ENCODE measurements around the gene STON2. TPM values are rescaled to one million over a fixed set of nuclear protein-coding genes. Genes with fewer than 3 reads are reported as not detected.
"Not testable (repeated sequence)": the region's sequence is repeated elsewhere in the genome, so short reads cannot be mapped to it uniquely, and the experiment has no call there.

STON2 gene
- total RNA-seq, 1 donor from 2014 or later, result 0.30 TPM

DNA sequence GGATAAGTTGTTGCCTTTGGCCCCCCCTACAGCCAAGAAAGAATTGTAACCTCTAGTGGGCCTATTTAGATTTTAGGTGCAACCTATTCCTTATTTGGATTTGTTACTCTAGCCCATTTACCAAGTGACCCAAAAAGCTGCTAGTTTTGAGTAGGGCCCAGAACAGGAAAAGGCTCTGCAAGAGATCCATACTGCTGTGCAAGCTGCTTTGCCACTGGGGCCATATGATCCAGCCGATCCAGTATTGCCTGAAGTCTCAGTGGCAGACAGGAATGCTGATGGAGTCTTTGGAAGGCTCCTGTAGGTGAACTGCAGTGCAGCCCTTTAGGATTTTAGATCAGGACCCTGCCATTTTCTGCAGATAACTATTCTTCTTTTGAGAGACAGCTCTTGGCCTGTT, 166.5 kb downstream of the STON2 start:
- Mint-ChIP-seq H3K27ac (no peak overlapping the region), H3K27me3 (peaks cover 6% of the 10 kb centered on the region), H3K4me1 (peaks cover 4% of the 10 kb centered on the region), H3K9me3 (peaks cover 7% of the 10 kb centered on the region), H3K4me3 (no peak overlapping the region), H3K36me3 (ENCODE audit: low read depth) (no peaks in the 10 kb centered on the region)
- intact Hi-C loops (cut with micrococcal nuclease), result no loop called here
- DNase-seq, result no peak

DNA sequence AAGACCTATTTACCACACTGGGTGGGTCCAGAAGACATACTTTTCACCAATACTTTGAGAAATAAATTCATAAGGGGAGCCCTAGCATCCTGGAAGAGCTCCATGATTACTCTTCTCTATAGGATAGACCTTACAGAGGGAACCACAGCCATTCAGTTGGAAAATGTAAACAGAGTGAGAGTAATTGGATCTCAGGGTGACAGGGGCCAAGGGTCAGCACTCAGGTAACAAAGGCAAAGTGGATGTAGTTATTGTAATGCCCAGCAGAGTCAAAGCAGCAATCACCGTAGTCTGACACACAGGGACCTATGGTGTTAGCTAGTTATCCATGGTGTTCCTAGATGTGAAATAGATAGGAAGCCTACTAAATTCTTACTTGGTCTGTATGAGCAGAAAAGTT, 168.6 kb downstream of the STON2 start:
- H3K36me3 Mint-ChIP-seq (ENCODE audit: low read depth), result no peaks in the 10 kb centered on the region
- no peak for DNase-seq
- intact Hi-C loops (cut with micrococcal nuclease), result no loop called here
- peaks cover 2% of the 10 kb centered on the region for H3K27me3 Mint-ChIP-seq
- no peak overlapping the region for H3K4me3 Mint-ChIP-seq
- H3K27ac Mint-ChIP-seq, result no peak overlapping the region
- H3K4me1 Mint-ChIP-seq, result peaks cover 4% of the 10 kb centered on the region
- H3K9me3 Mint-ChIP-seq, result peaks cover under 1% of the 10 kb centered on the region

DNA sequence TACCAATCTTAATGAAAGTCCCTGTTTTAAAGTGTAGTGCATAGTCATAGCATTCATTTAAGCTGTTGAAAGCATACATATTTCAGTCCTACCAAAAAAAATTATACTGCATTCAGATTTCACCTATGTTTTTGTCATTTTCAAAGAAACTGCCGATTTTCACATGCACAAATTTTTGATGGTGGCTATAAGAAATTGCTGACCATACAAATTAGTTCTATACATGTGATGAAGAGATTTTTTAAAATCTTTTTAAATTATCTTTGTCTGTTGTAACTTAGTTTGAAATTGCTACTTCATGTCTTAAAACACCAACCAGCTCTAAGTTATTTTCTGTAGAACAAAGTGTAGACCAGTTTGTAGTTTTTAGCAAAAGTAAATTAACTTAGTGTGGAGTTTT, 175.9 kb downstream of the STON2 start:
- Mint-ChIP-seq H3K9me3 (no peaks in the 10 kb centered on the region), H3K27me3 (no peaks in the 10 kb centered on the region), H3K4me1 (peaks cover 10% of the 10 kb centered on the region), H3K27ac (no peak overlapping the region), H3K4me3 (no peak overlapping the region), H3K36me3 (ENCODE audit: low read depth) (peaks cover 3% of the 10 kb centered on the region)
- intact Hi-C loops (cut with micrococcal nuclease), result loop anchor here (5.0 kb wide), 1 partner anchor 178 kb away; the partner anchor contains the start of gene STON2
- no peak for DNase-seq

DNA sequence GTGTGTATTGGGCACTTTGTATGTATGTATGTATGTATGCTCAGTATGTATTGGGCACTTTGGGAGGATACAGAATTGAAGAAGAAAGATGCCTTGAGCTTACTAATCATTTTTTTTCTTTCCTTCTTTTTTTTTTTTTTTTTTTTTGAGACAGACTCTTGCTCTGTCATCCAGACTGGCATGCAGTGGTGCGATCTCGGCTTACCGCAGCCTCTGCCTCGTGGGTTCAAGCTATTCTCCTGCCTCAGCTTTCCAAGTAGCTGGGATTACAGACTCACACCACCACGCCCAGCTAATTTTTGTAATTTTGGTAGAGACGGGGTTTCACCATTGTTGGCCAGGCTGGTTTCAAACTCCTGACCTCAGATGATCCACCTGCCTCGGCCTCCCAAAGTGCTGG, 176.3 kb downstream of the STON2 start:
- not testable (repeated sequence) for H3K9me3 Mint-ChIP-seq; H3K27ac Mint-ChIP-seq; H3K27me3 Mint-ChIP-seq; H3K4me3 Mint-ChIP-seq; H3K36me3 Mint-ChIP-seq (ENCODE audit: low read depth)
- intact Hi-C loops (cut with micrococcal nuclease), result loop anchor here (5.0 kb wide), 1 partner anchor 179 kb away; the partner anchor contains the start of gene STON2
- DNase-seq, result peak; percentile 48
- H3K4me1 Mint-ChIP-seq, result peaks cover 10% of the 10 kb centered on the region

DNA sequence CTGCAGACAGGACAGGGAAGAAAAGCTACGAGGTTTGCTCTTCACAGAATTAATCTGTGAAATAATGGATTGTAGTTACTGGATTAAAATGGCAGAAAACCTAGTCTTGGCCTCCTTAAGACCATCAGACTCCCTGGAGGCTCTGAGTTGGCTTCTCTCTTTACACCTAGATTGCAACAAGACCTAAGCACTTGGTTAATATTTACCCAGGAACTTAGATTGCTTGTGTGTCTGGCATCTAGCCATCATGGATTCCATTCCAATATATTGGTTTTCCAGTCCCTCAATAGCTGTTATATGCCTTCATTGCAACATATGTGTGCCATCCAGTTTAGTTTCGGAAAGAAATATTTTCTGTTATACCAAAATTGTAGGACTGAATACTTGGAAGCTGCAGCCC, 177.4 kb downstream of the STON2 start:
- Mint-ChIP-seq H3K27me3 (no peaks in the 10 kb centered on the region), H3K4me1 (peaks cover 17% of the 10 kb centered on the region), H3K4me3 (no peak overlapping the region), H3K9me3 (no peaks in the 10 kb centered on the region), H3K27ac (no peak overlapping the region), H3K36me3 (ENCODE audit: low read depth) (peaks cover 4% of the 10 kb centered on the region)
- intact Hi-C loops (cut with micrococcal nuclease), result loop anchor here (5.0 kb wide), 1 partner anchor 180 kb away; the partner anchor contains the start of gene STON2
- DNase-seq, result no peak

DNA sequence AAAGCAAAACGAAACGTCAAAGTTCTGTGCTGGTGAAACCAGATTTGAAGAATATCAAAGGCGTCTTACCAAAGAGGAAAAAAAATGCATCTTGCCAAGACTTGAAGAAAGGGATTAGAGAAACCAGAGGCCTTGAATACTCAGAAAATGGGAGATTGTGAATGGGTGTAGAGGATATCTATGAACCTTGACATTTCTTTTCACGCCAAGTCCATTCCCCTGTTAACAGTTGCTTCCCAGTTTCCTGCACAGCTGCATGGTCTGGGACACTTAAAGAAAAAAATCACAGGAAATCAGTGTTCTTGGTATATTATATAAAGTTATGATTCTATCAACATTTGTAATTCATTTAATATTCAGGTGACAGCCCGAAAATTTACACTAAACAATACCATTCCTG, 178.0 kb downstream of the STON2 start:
- Mint-ChIP-seq H3K9me3 (no peaks in the 10 kb centered on the region), H3K4me3 (peak overlapping the region; percentile 93), H3K4me1 (peaks cover 21% of the 10 kb centered on the region), H3K27ac (peak overlapping the region; percentile 98), H3K27me3 (no peaks in the 10 kb centered on the region), H3K36me3 (ENCODE audit: low read depth) (peaks cover 4% of the 10 kb centered on the region)
- DNase-seq, result no peak
- intact Hi-C loops (cut with micrococcal nuclease), result loop anchor here (5.0 kb wide), 1 partner anchor 180 kb away; the partner anchor contains the start of gene STON2

DNA sequence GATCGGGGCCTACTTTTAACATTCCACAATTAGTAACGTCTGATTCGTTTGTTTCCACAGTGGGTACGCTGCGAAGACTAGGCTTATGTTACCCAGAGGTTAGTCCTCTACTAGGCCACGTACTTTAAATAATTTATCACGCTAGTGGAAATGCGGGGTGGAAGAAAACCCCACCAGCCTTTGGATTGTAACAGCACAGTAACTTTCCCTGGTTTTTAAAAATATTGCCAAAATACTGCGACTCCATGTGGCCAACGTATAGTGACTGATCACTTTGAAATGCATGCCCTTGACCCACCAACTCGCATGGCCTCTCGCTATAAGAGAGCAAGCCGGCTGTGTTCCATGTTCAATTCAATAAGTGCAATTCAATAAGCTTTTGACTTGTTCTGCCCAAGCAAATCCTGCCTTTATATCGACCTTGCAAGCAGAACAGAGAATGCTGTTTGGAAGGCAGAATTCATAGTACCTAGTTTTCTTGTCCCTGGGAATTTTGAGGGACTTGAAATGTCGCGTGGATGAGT, 178.5 kb downstream of the STON2 start:
- peak overlapping the region; percentile 98 for H3K27ac Mint-ChIP-seq
- no peaks in the 10 kb centered on the region for H3K27me3 Mint-ChIP-seq

DNA sequence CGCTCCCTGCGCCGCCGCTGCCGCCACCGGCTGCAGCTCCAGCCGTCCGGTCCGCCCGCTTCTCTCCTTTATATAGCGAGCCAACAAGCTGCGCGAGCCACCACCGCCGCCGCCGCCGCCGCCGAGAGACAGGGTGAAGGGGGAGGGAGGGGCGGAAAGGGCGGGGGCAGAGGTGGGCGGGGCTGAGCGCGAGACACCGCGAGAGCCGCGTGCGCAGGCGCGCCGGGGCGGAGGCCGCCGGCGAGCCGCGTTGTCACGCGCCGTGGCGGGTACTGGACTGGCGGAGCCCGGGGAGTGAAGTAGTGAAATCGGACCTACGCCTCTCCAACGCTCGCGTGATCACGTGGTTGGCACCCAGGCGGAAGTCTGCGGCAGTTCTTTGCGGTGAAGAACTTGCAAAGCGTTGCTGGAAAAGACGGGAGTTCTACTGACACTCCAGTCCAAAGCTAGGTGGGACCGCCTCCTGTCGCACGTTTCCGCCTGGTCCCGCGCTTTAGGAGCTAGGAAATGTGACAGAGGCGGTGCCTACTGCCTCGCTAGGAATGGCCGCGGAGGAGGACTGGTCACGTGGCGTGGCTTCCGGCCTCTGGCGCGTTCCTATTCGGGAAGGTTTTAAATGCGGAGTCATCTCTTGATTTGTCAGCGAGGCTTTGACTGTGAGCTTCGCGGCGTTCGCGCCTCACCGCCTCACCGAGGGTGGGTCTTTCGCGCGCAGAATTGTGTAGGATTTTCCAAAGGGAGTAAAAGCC, 179.1 kb downstream of the STON2 start, which contains the start of gene GTF2A1:
GTF2A1 (minus strand) TSS at position 130 of the 749 bp plus-strand sequence. CDS start 441 bp downstream, outside the sequence.
- peak within 1 kb of the TSS; percentile 100 for H3K27ac Mint-ChIP-seq
- peak; percentile 98 for DNase-seq
- no peaks in the 10 kb centered on the region for H3K27me3 Mint-ChIP-seq
- no peaks in the 10 kb centered on the region for H3K9me3 Mint-ChIP-seq
- intact Hi-C loops (cut with micrococcal nuclease), result loop anchor here (2.0 to 5.0 kb wide), 2 partner anchors 181 to 244 kb away; partner anchors contain the start of gene STON2
- H3K4me1 Mint-ChIP-seq, result peaks cover 27% of the 10 kb centered on the region
- peak within 1 kb of the TSS; percentile 98 for H3K4me3 Mint-ChIP-seq
- H3K36me3 Mint-ChIP-seq (ENCODE audit: low read depth), result peaks cover 10% of the 10 kb centered on the region

More for the DNA sequence above, 178.5 kb downstream of the STON2 start:
- intact Hi-C loops (cut with micrococcal nuclease), result loop anchor here (2.0 to 5.0 kb wide), 2 partner anchors 181 to 243 kb away; partner anchors contain the start of gene STON2
- no peaks in the 10 kb centered on the region for H3K9me3 Mint-ChIP-seq
- peak; percentile 66 for DNase-seq
- H3K4me3 Mint-ChIP-seq, result peak overlapping the region; percentile 93
- peaks cover 24% of the 10 kb centered on the region for H3K4me1 Mint-ChIP-seq
- H3K36me3 Mint-ChIP-seq (ENCODE audit: low read depth), result peaks cover 6% of the 10 kb centered on the region

DNA sequence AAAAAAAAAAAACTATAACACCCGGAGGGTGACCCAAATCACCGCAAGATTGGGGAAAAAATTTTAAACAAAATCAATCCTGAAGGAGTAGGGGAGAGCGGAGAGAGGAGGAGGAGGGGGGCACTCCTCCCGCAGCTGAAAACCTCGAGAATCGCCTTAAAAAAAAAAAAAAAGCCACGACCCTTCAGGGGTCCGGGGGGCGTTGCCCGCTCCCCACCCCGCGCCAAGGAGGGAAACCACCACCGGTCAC, 179.6 kb downstream of the STON2 start:
- DNase-seq, result no peak
- Mint-ChIP-seq H3K4me1 (peaks cover 27% of the 10 kb centered on the region), H3K27ac (peak overlapping the region; percentile 98), H3K27me3 (no peaks in the 10 kb centered on the region), H3K9me3 (no peaks in the 10 kb centered on the region), H3K4me3 (peak overlapping the region; percentile 93), H3K36me3 (ENCODE audit: low read depth) (peaks cover 15% of the 10 kb centered on the region)
- intact Hi-C loops (cut with micrococcal nuclease), result loop anchor here (2.0 to 5.0 kb wide), 2 partner anchors 182 to 244 kb away; partner anchors contain the start of gene STON2

DNA sequence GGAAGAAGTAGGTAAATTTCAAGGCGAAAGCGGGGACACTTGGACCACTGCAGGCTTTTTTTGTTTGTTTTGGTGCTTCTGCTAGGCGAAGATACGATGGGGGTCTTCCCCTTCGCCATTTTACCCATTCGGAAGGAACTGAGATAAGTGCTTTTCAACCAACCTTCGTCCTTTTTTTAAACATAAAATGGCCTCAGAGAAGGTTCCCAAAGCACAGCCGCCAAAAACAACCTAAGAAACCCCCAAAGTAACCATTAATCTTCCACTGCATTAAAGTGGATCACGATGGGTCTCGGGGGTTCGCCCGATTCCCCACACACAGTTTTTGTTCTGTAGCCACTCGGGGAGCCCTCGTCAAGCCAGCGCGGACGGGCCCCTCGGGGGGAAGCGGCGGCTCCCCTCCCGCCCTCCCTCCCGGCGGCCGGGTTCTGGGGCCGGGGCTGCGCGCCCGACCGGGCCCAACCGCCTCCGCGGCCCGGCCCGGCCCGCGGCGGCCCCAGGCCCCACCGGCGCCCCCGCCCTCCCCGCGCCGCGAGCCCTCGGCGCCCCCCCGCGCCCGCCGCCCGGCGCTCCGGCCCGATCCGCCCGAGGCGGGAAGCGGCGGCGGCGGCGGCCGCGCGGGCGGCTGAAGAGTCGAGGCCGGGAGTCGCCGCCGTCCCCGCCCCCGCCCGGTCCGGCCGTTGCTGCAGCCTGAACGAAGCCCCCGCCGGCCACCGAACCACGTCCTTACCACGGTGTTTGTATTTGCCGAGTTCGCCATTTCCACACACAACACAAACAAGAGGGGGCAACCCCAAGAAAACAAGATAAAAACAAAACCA, 180.2 kb downstream of the STON2 start:
- DNase-seq, result peak; percentile 83
- peaks cover 21% of the 10 kb centered on the region for H3K36me3 Mint-ChIP-seq (ENCODE audit: low read depth)
- H3K27ac Mint-ChIP-seq, result peak overlapping the region; percentile 100
- H3K4me3 Mint-ChIP-seq, result peak overlapping the region; percentile 98
- no peaks in the 10 kb centered on the region for H3K27me3 Mint-ChIP-seq
- H3K4me1 Mint-ChIP-seq, result peaks cover 27% of the 10 kb centered on the region
- no peaks in the 10 kb centered on the region for H3K9me3 Mint-ChIP-seq
- intact Hi-C loops (cut with micrococcal nuclease), result loop anchor here (1.0 to 5.0 kb wide), 8 partner anchors 50 to 314 kb away; partner anchors contain the start of genes CEP128 and STON2

DNA sequence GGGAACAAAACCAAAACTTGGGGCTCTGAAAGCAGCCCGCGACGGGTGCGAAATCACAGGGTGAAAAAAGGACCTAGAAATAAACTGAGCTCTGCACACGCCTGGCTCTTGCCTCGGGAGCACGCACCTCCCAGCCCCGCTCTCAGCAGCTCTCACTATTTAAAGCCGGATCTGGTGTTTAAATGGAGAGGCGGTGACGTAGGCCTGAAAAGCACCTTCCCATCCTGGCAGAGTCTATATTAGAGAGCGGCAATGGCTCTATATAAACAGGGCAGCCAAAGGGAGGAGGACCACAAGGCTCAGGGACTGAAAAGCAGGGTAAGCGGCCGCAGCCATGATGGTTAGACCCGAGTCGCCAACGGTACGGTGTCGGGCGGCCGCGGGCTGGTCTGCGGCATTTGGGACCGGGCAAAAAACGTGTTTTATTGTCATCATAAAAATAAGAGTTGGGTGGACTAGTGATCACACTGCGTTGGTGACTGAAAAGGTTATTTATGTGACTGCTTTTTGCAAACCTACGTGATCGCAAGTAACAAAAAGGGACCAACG, 180.8 kb downstream of the STON2 start:
- peak; percentile 96 for DNase-seq
- Mint-ChIP-seq H3K9me3 (no peaks in the 10 kb centered on the region), H3K4me3 (peak overlapping the region; percentile 98), H3K4me1 (peaks cover 28% of the 10 kb centered on the region), H3K27me3 (no peaks in the 10 kb centered on the region), H3K36me3 (ENCODE audit: low read depth) (peaks cover 24% of the 10 kb centered on the region), H3K27ac (peak overlapping the region; percentile 100)
- intact Hi-C loops (cut with micrococcal nuclease), result loop anchor here (1.0 to 2.0 kb wide), 6 partner anchors 49 to 315 kb away; partner anchors contain the start of gene CEP128

DNA sequence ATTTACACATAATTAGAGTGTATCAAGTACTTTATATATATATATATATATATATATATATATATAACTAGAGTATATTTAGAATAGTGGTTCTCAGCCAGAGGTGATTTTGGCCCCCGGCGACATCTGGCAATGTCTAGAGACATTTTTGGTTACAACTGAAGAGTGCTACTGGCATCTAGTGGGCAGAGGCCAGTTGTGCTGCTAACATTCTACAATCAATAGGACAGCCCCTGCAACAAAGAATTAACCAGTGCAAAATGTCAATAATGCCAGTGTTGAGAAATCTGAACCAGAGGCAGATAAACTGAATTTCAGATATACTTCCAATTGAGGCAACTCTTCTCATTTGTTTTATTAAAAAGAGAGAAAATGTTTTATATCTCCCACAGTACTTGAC, 188.3 kb downstream of the STON2 start:
- Mint-ChIP-seq H3K4me1 (peaks cover 26% of the 10 kb centered on the region), H3K4me3 (no peak overlapping the region), H3K27ac (peak overlapping the region; percentile 17), H3K9me3 (no peaks in the 10 kb centered on the region), H3K27me3 (no peaks in the 10 kb centered on the region), H3K36me3 (ENCODE audit: low read depth) (peaks cover 63% of the 10 kb centered on the region)
- intact Hi-C loops (cut with micrococcal nuclease), result loop anchor here (2.0 kb wide), 1 partner anchor 253 kb away; no protein-coding TSS in a partner anchor
- peak; percentile 76 for DNase-seq

All from activated CD4-positive, alpha-beta T cell treated with anti-CD3 and anti-CD28 coated beads, Interleukin-2, amount 10 ng/mL, durations not matched to agents 24 days and 14 days (primary cell).